Activated naive CD8-positive, alpha-beta T cell treated with anti-CD3 and anti-CD28 coated beads, Interleukin-2, amount 10 ng/mL, durations not matched to agents 7 days and 5 days (primary cell): Measurements from ENCODE around the gene GLP2R. TPM values are rescaled to one million over a fixed set of nuclear protein-coding genes. Genes with fewer than 3 reads are reported as not detected.

ENCODE experiments used
- ATAC-seq: fragments of 150-1000 bp; cut with Tn5 transposase; one replicate; pipeline ENCODE4 v1.10.0; 2021; ENCODE audit warnings: low read depth, moderate library complexity
- POLR2A ChIA-PET: fragments of 350-600 bp; sonication (Branson Sonifier 250); formaldehyde crosslinking; loops from one replicate; lab custom pipeline; 2021; ENCODE audit warnings: antibody characterized with exemption; lab: Charles Lee
- DNase-seq: peaks from one replicate; pipeline ENCODE4 v3.0.0; 2021
- H3K27ac Mint-ChIP-seq: one replicate; pipeline ENCODE4 v1.8.0; 2022; ENCODE audit warnings: mild to moderate bottlenecking, mixed read lengths
- H3K27me3 Mint-ChIP-seq: one replicate; pipeline ENCODE4 v1.8.0; 2022; ENCODE audit warnings: mild to moderate bottlenecking, moderate library complexity, mixed read lengths
- H3K36me3 Mint-ChIP-seq: one replicate; pipeline ENCODE4 v1.8.0; 2021; ENCODE audit warnings: mild to moderate bottlenecking, mixed read lengths
- H3K4me1 Mint-ChIP-seq: one replicate; pipeline ENCODE4 v1.8.0; 2021; ENCODE audit warnings: mixed read lengths
- H3K4me3 Mint-ChIP-seq: one replicate; pipeline ENCODE4 v1.8.0; 2022; ENCODE audit warnings: mild to moderate bottlenecking, moderate library complexity, mixed read lengths
- H3K9me3 Mint-ChIP-seq: one replicate; pipeline ENCODE4 v1.8.0; 2021; ENCODE audit warnings: mixed read lengths
- total RNA-seq, 2 experiments: library from RNA; stranded (reverse); gene quantifications; one replicate each; pipeline ENCODE4 v1.2.3, GENCODE V29; 2021

GLP2R gene
- total RNA-seq, 2 experiments from 2014 or later: not detected

GRCh38 chr17:9878786-9879525 is 53.2 kb downstream of the GLP2R start:
- H3K4me3 Mint-ChIP-seq: no peak overlapping the region
- no peak overlapping the region for H3K27ac Mint-ChIP-seq
- DNase-seq (no peak), ATAC-seq (no peak)
- no peaks in the 10 kb centered on the region for H3K4me1 Mint-ChIP-seq
- peaks cover 5% of the 10 kb centered on the region for H3K9me3 Mint-ChIP-seq
- no peaks in the 10 kb centered on the region for H3K36me3 Mint-ChIP-seq
- POLR2A ChIA-PET: no interaction called here
- no peaks in the 10 kb centered on the region for H3K27me3 Mint-ChIP-seq

DNA sequence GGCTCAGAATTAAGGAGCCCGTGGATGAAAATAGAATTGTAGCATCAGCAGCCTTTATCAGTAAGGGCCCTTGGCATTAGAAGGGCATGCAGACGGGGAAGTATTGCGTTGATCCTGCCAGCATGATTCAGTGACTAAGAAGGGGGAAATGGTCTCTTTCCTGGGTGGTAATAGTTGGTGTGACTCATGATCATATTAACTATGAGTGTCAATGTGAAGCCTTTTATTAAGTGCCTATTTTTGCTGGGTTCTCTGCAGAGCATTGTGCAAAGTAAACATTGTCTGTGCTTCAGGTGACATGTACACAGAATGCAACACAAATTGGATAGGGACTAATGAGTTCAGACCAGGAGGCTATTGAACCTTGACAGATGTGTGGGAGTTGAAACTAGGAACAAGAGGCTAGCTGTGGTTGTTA is 54.9 kb downstream of the GLP2R start:
- ATAC-seq: no peak
- H3K36me3 Mint-ChIP-seq: no peaks in the 10 kb centered on the region
- no peak overlapping the region for H3K27ac Mint-ChIP-seq
- no peaks in the 10 kb centered on the region for H3K27me3 Mint-ChIP-seq
- peaks cover 5% of the 10 kb centered on the region for H3K9me3 Mint-ChIP-seq
- DNase-seq: no peak
- H3K4me1 Mint-ChIP-seq: no peaks in the 10 kb centered on the region
- H3K4me3 Mint-ChIP-seq: no peak overlapping the region
- POLR2A ChIA-PET: no interaction called here

- Mint-ChIP-seq H3K27ac (no peak overlapping the region), H3K9me3 (peaks cover 5% of the 10 kb centered on the region), H3K36me3 (no peaks in the 10 kb centered on the region), H3K27me3 (no peaks in the 10 kb centered on the region), H3K4me3 (no peak overlapping the region), H3K4me1 (no peaks in the 10 kb centered on the region)
- DNase-seq: no peak
- POLR2A ChIA-PET: no interaction called here
- no peak for ATAC-seq
These were observed 57.7 kb downstream of the GLP2R start for GRCh38 chr17:9883451-9883850.

DNA sequence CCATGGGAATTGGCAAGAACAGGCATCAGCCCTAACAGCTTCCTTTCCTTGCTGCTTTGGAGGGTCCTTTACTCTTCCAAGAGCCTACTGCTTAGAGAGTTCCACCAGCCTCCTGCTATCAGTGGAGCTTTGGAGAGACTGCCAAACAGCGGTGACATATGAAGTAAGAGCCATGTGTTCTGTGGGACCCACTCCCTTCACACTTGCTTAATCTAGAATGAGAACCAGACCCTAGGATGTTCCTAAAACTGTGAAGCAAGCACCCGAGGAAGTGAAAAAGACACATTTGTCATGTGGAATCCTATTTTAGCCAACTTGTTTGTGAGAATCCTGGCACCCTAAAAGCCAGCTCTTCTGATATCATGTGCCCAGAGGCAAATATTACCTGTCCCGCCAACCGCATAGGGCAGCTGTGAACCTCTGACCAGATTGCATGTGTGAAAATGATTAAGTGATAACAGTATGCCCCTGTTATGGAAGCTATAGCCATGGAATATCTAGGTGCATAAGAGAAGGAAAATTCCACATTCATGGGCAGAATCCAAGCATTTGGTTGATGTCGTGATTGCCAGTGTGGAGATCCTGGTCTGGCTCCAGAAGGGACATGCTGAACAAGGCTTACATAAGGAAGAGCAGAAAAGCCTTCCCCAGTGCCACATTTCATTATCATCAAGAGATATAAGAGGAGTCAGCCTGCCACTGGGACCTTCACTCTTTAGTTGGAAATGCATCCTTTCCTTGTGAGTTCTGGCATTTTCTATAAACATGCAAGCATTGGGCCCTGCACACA is 60.6 kb downstream of the GLP2R start:
- Mint-ChIP-seq H3K27ac (no peak overlapping the region), H3K4me3 (no peak overlapping the region)
- no peak for ATAC-seq

GRCh38 chr17:9887508-9887907 is 61.8 kb downstream of the GLP2R start:
- H3K27me3 Mint-ChIP-seq: no peaks in the 10 kb centered on the region

More for the DNA sequence above, 60.6 kb downstream of the GLP2R start:
- Mint-ChIP-seq H3K9me3 (peaks cover 3% of the 10 kb centered on the region), H3K36me3 (no peaks in the 10 kb centered on the region), H3K4me1 (no peaks in the 10 kb centered on the region), H3K27me3 (no peaks in the 10 kb centered on the region)
- no peak for DNase-seq
- POLR2A ChIA-PET: no interaction called here

GRCh38 chr17:9890124-9890523 is 64.4 kb downstream of the GLP2R start:
- ATAC-seq: no peak
- Mint-ChIP-seq H3K4me1 (no peaks in the 10 kb centered on the region), H3K9me3 (no peaks in the 10 kb centered on the region), H3K27ac (no peak overlapping the region), H3K27me3 (peaks cover 3% of the 10 kb centered on the region), H3K36me3 (no peaks in the 10 kb centered on the region), H3K4me3 (no peak overlapping the region)
- POLR2A ChIA-PET: no interaction called here
- no peak for DNase-seq

More at GRCh38 chr17:9887508-9887907, 61.8 kb downstream of the GLP2R start:
- ATAC-seq: no peak
- Mint-ChIP-seq H3K27ac (no peak overlapping the region), H3K4me1 (no peaks in the 10 kb centered on the region), H3K4me3 (no peak overlapping the region), H3K36me3 (no peaks in the 10 kb centered on the region), H3K9me3 (no peaks in the 10 kb centered on the region)
- DNase-seq: no peak
- POLR2A ChIA-PET: no interaction called here

- POLR2A ChIA-PET: no interaction called here
- H3K27ac Mint-ChIP-seq: no peak overlapping the region
- no peak for ATAC-seq
These were observed 67.8 kb downstream of the GLP2R start for GRCh38 chr17:9893411-9894012.

DNA sequence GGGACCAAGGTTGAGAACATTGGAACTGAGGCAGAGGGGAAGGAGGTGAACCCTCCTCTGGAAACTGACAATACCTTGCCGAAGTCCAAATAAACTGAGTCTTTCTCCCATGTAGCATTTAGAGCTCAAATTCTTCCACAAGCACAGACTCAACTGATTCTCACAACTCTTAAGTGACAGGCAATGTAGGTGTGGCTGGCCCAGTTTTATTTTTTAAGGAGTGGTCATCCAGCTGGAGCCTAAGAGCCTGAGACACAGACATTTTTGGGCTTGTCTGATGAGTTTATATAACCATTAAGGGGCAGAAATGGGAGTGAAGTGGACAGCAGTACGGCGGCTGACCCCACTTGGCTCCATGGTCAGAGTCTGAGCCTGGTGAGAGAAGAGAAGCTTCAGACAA is 68.5 kb downstream of the GLP2R start:
- no peak overlapping the region for H3K27ac Mint-ChIP-seq
- H3K27me3 Mint-ChIP-seq: peaks cover 3% of the 10 kb centered on the region

More at GRCh38 chr17:9893411-9894012, 67.8 kb downstream of the GLP2R start:
- DNase-seq: no peak
- H3K36me3 Mint-ChIP-seq: no peaks in the 10 kb centered on the region
- H3K4me3 Mint-ChIP-seq: no peak overlapping the region
- no peaks in the 10 kb centered on the region for H3K4me1 Mint-ChIP-seq
- H3K27me3 Mint-ChIP-seq: peaks cover 3% of the 10 kb centered on the region
- no peaks in the 10 kb centered on the region for H3K9me3 Mint-ChIP-seq

DNA sequence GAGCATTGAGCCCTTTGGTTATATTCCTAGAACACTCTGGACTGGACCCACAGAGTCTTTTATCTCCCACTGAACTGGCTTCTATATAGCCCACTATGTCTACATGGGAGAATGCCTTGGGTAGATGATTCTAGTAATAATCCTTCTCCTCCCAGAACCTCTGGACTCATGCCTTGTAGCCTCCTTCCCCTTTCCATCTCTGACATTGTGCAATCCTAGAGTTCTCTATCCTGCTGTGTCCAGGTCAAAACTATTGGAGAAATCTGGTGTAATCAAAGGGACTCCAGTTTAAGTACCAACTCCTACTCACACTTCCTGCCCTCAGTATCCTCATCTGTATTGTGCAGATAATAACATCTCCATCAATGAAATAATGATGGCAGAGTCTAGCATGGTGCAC is 70.2 kb downstream of the GLP2R start:
- H3K4me3 Mint-ChIP-seq: no peak overlapping the region
- DNase-seq (no peak), ATAC-seq (no peak)
- no peaks in the 10 kb centered on the region for H3K36me3 Mint-ChIP-seq
- POLR2A ChIA-PET: no interaction called here
- no peaks in the 10 kb centered on the region for H3K9me3 Mint-ChIP-seq
- H3K4me1 Mint-ChIP-seq: no peaks in the 10 kb centered on the region
- peaks cover 7% of the 10 kb centered on the region for H3K27me3 Mint-ChIP-seq
- H3K27ac Mint-ChIP-seq: no peak overlapping the region

More for the DNA sequence above, 68.5 kb downstream of the GLP2R start:
- no peak for DNase-seq
- Mint-ChIP-seq H3K4me3 (no peak overlapping the region), H3K4me1 (no peaks in the 10 kb centered on the region), H3K36me3 (no peaks in the 10 kb centered on the region), H3K9me3 (no peaks in the 10 kb centered on the region)
- POLR2A ChIA-PET: no interaction called here
- no peak for ATAC-seq

DNA sequence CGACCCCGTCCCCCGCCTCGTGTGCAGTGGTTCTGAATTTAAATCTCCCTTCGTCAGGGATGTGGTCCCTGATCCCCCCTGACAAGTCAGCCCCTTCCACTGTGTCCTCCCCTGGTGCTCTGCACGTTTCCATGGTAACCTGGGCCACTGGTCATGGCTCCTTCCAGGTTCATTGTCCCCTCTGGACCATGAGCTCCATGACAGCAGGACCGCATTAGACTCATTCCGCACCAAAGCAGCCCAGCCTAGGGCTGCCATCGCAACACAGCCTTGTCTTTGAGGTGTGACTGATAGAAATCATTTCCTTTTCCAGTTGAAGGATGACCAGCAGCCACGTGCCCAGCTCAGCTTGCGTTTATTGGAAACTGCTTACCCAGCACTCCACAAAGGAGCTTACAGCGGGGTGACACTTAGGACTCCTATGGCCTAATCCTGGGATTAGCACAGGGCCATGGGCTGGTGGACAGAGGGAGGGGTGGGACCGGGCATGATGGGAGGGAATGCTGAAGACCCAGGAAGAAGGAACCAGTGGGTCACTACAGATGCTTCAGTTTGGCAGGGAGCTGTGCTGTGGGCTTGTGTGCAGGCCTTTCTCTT is 71.7 kb downstream of the GLP2R start:
- no peaks in the 10 kb centered on the region for H3K9me3 Mint-ChIP-seq
- no peak overlapping the region for H3K27ac Mint-ChIP-seq
- no peak overlapping the region for H3K4me3 Mint-ChIP-seq
- POLR2A ChIA-PET: no interaction called here
- H3K27me3 Mint-ChIP-seq: peaks cover 10% of the 10 kb centered on the region
- H3K4me1 Mint-ChIP-seq: no peaks in the 10 kb centered on the region
- ATAC-seq (no peak), DNase-seq (no peak)
- no peaks in the 10 kb centered on the region for H3K36me3 Mint-ChIP-seq

GRCh38 chr17:9898812-9899211 is 73.1 kb downstream of the GLP2R start:
- DNase-seq (no peak), ATAC-seq (no peak)
- no peak overlapping the region for H3K4me3 Mint-ChIP-seq
- H3K27me3 Mint-ChIP-seq: peaks cover 9% of the 10 kb centered on the region
- no peaks in the 10 kb centered on the region for H3K4me1 Mint-ChIP-seq
- no peak overlapping the region for H3K27ac Mint-ChIP-seq
- H3K36me3 Mint-ChIP-seq: no peaks in the 10 kb centered on the region
- no peaks in the 10 kb centered on the region for H3K9me3 Mint-ChIP-seq
- POLR2A ChIA-PET: no interaction called here

DNA sequence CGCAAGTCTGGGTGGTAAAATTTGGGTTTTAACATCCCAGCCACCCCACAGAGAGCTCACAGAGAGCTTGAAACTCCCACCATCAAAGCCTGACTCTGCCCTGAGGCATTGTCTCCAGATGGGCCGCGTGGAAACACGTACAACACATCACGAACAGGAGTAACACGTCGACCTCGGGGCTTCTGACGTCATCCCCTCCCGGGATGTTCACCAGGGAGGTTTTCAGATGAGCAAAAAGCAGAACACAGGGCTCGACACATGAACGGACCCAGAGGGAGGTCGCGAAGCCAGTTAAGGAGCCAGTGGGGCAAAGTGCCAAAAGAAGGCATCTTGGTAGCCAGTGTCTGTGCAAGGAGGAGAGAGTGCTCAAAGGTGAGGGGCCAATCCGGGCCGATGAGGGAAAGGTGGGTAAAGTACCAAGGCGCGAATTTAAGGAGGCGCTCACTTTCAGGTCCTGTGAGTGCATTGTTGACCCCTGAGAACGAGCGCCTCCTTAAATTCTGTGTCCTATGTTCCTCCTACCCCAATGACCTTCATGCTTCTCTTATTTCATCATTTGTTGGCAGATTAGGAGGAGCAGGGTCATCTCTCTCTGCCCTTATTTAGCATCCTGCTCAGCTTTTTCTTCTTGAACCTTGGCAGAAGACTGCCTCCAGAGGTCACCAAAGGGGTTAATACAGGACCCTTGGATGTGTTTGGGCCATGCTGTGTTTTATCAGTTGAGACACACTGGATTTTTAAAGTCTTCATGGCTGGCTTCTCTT is 73.7 kb downstream of the GLP2R start:
- POLR2A ChIA-PET: no interaction called here
- no peak for DNase-seq
- no peak overlapping the region for H3K27ac Mint-ChIP-seq
- no peaks in the 10 kb centered on the region for H3K4me1 Mint-ChIP-seq
- ATAC-seq: no peak
- no peak overlapping the region for H3K4me3 Mint-ChIP-seq
- no peaks in the 10 kb centered on the region for H3K36me3 Mint-ChIP-seq
- H3K9me3 Mint-ChIP-seq: no peaks in the 10 kb centered on the region
- H3K27me3 Mint-ChIP-seq: peaks cover 7% of the 10 kb centered on the region
